Measurements from ENCODE around the gene ELK1.
"Not testable (repeated sequence)": the region's sequence is repeated elsewhere in the genome, so short reads cannot be mapped to it uniquely, and the experiment has no call there.

The ELK1 gene, protein sequence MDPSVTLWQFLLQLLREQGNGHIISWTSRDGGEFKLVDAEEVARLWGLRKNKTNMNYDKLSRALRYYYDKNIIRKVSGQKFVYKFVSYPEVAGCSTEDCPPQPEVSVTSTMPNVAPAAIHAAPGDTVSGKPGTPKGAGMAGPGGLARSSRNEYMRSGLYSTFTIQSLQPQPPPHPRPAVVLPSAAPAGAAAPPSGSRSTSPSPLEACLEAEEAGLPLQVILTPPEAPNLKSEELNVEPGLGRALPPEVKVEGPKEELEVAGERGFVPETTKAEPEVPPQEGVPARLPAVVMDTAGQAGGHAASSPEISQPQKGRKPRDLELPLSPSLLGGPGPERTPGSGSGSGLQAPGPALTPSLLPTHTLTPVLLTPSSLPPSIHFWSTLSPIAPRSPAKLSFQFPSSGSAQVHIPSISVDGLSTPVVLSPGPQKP

GRCh38 chrX:47650164-47651042, at the start of gene ELK1:
Gene ELK1 (minus strand): TSS chrX:47650563. CDS start chrX:47641441, 9,122 bp downstream.
- DNase-seq, result peak; percentile 99

- no peak for DNase-seq
Observed at GRCh38 chrX:47697181-47697580, 46.8 kb upstream of the ELK1 start.

DNA sequence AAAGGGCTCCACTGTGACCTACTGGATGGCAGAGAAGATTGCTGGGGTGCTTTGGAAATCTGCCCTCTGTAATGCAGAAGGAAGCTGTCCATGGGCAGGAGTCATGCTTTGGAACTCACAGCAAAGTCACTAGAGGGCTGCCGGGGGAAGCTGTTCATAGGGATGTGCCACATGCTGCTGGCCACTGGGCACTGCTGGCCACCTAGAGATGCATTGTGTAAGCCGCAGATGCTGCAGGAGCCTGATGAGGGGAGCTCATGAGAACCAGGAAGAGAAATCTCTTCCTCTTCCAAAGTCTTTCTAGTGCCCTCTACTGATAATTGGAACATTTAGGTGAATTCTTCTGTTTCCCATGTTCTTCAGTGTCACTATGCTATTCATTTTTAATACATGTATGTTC, 39.8 kb upstream of the ELK1 start:
- DNase-seq, result no peak

DNA sequence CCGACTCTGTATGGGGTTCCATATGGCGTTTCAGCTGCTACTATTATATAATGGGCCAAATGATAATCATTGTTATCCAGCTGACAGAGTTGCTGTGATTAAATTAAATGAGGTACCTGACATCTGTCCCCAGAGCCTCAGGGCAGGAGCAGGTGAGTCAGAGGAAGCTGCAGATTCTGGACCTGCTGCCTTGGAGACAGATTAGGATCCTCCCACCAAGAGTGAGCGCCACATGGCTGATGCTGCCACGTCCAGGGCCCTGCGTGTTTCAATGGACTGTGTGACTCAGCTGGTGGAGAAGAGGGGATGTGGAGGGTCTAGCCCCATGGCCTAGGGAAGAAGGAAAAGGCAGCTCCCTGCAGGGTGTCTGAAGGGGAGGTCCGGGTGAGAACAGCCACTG, 36.9 kb upstream of the ELK1 start:
- DNase-seq, result no peak

DNA sequence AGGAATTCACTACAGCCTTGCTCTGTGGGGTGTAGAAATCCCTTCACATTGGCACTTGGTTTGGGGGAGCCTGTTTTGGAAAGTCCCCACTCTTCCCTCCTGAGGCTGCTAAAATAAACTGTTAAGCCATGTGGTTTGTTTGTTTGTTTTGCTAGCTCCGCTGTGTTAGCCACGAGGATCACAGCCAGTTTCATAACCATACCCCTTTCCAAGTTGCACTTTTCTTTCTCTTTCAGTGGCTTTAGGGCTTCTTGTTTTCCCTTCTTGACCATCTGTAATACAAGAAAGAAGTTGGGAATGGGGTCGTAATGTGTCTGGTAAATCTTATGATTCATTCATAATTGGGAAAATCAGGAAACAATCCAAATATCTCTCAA, 33.5 kb upstream of the ELK1 start:
- no peak for DNase-seq

DNA sequence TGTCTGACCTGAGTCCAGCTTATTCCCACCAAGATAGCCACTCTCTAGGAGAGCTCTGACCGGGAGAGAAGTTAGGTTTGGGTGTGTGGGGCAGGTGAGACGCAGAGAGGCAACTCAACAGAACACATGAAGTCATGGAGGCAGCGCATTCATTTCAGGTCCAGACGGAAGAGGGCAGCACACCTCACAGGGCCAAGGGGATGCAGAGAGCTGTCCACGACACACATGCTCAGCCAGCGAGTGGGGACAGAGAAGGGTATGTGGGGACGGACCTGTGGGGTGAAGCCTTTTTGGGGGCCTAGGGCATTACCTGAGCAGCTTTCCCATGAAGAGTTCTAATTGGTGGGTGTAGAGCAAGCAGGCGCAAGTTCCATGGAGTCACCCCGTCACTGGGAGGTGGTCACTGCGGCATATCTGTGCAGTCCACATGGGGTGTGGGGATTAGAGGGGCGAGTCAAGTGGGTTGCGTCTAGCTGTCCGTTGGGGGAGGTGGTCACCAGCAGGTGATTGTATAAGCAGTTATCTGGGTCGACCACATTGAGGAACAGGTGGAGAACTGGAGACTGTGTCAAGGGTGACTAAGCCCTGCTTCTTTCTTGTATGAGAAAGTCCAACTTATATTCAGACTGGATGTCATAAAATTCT, 32.9 kb upstream of the ELK1 start:
- no peak for DNase-seq

- DNase-seq, result not testable (repeated sequence)
Observed at GRCh38 chrX:47675959-47676859, 25.8 kb upstream of the ELK1 start.

DNA sequence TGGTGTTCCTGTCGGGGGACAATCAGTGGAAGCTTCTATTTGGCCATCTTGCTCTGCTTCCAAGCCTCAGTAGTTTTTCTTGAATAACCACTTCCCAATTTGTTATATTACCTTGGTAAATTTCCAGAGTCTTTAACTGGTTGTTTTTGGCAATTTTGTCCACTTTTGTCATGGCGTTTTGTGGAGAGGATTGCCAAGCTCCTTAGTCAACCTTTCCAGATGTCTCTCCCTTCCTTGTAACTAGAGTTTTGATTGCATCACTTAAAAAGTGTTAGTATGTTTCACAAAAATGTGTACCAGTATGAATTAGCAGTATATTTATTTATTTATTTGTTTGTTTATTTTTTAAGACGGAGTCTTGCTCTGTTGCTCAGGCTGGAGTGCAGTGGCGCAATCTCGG, 24.4 kb upstream of the ELK1 start:
- DNase-seq, result no peak

DNA sequence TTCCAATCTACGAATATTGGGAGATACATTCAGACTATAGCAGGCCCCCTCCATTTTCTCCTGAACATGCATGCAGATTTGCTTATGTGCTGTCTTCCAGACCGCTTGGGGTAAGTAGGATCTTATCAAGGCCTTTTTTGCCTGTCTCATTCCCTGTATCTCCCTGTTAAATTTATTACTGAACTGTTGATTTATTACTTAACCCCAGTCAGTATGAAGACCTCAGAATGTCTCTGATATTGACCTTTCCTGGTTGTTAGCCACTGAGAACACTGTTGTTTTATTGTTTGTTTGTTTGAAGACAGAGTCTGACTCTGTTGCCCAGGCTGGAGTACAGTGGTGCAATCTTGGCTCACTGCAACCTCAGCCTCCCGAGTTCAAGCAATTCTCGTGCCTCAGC, 15.4 kb upstream of the ELK1 start:
- DNase-seq, result not testable (repeated sequence)

- no peak for DNase-seq
Observed at GRCh38 chrX:47664737-47665136, 14.4 kb upstream of the ELK1 start.

GRCh38 chrX:47662144-47662657, 11.8 kb upstream of the ELK1 start:
- DNase-seq, result no peak

- DNase-seq, result no peak
Observed at GRCh38 chrX:47661539-47661938, 11.2 kb upstream of the ELK1 start.

GRCh38 chrX:47659421-47659726, 9.0 kb upstream of the ELK1 start:
- no peak for DNase-seq

- peak; percentile 92 for DNase-seq
Observed at GRCh38 chrX:47658684-47659420, 8.5 kb upstream of the ELK1 start, which contains the start of gene UXT. Gene UXT (minus strand): TSS chrX:47659180. CDS start chrX:47658927, 253 bp downstream.

- DNase-seq, result no peak
Observed at GRCh38 chrX:47658301-47658683, 7.9 kb upstream of the ELK1 start.

DNA sequence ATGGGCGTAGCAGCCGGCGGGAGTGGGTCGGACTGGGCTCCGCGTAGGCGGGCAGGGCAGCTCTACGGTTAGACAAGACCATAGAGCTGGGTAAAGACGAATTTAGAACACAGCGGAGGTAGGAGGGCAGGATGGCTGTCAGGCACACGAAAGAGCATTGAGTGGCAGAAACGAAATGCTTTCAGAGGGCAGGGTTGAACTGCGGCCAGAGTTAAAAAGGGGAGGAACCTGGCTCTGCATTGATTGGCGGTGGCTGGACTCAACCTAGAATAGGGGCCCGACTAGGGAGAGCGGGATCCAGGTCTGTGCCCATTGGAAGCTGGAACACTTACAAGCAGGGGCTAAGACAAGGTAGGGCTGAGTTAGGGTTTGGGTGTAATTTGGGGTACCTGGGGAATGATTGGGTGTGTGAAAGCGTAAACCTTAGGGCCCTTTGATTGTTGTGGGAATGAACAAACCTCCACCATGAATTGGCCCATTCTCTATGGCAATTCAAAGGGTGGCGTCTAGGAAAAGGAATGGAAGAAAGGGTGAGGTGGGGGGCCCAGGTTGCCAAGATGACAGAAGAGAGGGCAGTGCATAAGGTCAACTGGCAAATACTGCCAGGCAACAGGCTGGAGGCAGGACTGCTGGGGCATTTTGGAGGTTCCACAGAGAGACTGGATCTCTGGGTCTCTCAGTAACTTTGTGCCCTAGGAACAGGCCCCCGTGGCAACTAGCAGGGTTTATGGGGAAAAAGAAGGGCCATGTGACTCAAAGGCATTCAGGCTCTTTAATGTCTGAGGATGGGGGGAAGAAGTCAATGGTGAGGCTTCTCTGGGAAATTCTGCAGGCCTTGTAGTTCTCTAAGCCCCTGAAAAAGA, 911 bp upstream of the ELK1 start:
- no peak for DNase-seq

DNA sequence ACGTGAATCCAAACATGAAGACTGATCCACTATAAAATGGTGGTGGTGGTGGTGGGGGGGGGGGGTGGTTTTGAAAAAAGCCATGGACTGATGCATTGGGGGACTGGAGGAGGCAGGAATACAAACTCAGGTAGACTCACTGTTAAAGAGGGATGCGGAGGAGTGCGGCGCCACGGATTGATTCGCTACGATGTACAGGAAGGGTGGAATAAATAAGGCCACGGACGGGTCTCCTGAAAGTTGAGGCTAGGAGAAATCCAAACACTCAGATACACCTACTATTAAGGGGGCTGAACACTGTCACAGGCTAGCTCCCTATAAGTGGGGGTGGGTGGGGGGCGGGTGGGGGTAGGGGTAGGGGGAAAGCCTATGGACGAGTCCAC, 591 bp downstream of the ELK1 start:
- DNase-seq, result no peak

- DNase-seq, result no peak
Observed at GRCh38 chrX:47649271-47649670, 1.1 kb downstream of the ELK1 start.

DNA sequence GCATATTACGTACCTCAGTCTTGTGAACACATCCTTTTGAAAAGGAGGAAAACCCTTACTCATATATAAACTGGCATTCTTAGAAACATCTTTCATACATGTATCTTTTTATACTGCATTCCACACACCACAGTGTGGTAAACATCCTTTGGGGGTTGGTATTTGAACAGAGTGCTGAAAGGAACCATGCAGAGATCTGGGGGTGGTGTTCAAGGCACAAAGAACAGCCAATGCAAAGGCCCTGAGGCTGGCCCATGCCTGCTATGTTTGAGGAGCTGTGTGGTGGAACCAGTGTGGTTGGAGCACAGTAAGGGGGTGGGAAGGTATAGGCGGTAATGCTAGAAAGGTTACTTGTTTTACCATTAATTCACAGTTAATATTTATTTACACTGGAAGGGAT, 2.0 kb downstream of the ELK1 start:
- no peak for DNase-seq

GRCh38 chrX:47646636-47647035, 3.7 kb downstream of the ELK1 start:
- no peak for DNase-seq

DNA sequence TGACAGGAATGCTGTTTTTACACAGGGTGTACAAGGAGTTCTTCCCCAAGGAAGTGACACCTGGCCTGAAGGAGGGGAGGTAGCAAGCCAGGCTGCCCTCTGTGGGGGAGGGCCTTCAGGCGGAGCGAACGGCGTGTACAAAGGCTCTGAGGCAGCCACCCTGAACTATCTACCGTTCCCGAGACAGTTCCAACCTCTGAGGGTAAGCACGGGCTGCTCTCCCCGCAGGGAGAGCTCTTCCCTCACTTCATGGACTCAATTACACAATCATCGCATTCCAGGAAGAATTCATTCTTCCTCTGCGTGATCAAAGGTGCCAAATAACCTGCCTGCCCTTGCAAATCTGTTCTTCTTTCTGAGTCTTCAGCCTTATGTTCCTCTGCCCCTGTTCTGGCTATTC, 4.8 kb downstream of the ELK1 start:
- no peak for DNase-seq

All from NCI-H2107 (cell line).